GM19438 (cell line): ENCODE data around the gene ZNF652.
"Not testable (repeated sequence)": the region's sequence is repeated elsewhere in the genome, so short reads cannot be mapped to it uniquely, and the experiment has no call there.

Experiments used
- ATAC-seq: cut with Tn5 transposase; IDR thresholded peaks from one replicate; pipeline ENCODE4 v1.9.1; 2021; ENCODE audit warnings: low read depth; ENCODE audit not compliant: unreplicated experiment

ZNF652 gene

GRCh38 chr17:49387498-49388289 lies 25.6 kb upstream of the ZNF652 start:
- ATAC-seq: no peak

GRCh38 chr17:49386373-49386772 lies 24.3 kb upstream of the ZNF652 start:
- no peak for ATAC-seq

GRCh38 chr17:49384951-49385350 lies 22.9 kb upstream of the ZNF652 start:
- ATAC-seq: no peak

DNA sequence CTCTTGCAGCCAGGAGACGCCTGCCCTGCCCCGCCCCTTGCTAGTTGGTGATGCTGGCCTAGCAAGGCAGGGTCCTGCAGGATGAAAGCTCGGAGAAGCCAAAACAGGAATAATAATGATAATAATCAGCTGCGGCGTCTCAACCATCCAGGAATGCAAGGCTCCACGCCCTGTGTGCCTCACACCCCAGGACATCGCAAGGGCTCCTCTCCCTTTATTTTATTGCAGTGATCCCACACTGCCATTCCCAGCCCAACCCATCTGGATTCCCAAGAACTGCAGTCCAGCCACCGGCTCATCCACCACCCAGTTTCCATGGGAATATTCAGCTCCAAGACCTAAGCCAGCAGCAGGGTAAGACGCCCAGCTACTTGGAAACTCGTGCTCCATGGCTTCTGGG lies 21.0 kb upstream of the ZNF652 start:
- ATAC-seq: no peak

- no peak for ATAC-seq
These were observed 20.5 kb upstream of the ZNF652 start for GRCh38 chr17:49382556-49382955.

- ATAC-seq: no peak
These were observed 19.7 kb upstream of the ZNF652 start for GRCh38 chr17:49381793-49382192.

- ATAC-seq: no peak
These were observed 19.0 kb upstream of the ZNF652 start for GRCh38 chr17:49381033-49381432.

- ATAC-seq: no peak
These were observed 17.9 kb upstream of the ZNF652 start for GRCh38 chr17:49379926-49380325.

- ATAC-seq: no peak
These were observed 16.3 kb upstream of the ZNF652 start for GRCh38 chr17:49378311-49378710.

GRCh38 chr17:49375544-49375943 lies 13.5 kb upstream of the ZNF652 start:
- ATAC-seq: no peak

GRCh38 chr17:49373115-49373514 lies 11.1 kb upstream of the ZNF652 start:
- ATAC-seq: no peak

DNA sequence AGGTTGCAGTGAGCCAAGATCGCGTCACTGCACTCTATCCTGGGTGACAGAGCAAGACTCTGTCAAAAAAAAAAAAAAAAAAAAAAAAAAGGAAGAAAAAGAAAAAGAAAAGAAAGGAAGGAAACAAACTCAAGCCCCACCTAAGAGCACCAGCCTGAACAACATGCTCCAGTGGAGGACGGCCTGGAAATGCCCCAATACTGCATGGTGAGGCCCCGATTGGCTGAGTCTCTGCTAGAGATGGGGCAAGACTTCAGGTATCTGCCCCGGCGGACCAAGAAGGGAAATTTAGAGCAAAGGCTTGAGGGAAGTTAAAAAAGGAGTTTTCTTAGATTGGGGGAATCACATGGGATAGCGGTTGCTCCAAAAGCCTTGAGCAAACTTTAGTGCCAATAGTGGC lies 10.4 kb upstream of the ZNF652 start:
- ATAC-seq: no peak

DNA sequence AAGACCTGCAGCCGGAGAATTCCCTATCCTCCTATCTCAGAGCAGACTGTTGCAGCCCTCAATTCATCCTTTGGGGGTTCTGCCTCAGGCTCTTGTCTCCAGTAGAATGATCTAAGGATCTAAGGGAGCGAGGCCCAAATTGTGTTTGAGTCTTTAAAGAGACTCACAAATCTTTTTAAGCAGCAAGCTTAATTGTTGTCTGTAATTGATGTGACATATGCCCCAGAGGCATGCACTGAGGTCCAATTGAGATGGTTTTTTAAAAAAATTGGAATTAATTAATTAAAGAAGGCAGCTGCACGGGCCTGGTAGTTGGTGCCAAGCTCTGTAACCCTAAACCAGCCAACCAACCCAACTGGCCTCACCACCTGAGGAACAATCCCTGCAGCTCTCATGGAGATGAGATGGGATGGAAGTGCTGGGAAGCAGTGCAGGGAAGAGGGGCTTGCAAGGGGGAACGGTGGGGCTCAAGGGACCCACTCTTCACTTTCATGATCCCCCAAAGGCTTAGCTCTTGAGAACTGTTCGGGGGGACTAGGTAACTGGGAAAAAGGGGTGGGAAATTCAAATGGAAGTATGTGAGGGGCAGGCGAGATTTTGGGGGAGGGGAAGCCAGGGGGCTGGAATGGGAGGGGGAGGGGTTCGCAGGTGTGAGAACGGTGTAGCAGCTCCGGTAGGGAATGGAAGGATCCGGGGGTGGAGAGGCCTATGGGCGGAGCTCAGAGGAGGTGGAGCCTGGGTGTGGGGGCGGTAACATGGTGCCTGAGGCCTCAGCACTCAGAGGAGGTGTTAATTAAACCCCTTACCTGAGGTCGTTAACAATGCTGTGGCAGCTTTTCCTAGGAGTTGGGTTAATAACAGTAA lies 9.2 kb upstream of the ZNF652 start:
- no peak for ATAC-seq

DNA sequence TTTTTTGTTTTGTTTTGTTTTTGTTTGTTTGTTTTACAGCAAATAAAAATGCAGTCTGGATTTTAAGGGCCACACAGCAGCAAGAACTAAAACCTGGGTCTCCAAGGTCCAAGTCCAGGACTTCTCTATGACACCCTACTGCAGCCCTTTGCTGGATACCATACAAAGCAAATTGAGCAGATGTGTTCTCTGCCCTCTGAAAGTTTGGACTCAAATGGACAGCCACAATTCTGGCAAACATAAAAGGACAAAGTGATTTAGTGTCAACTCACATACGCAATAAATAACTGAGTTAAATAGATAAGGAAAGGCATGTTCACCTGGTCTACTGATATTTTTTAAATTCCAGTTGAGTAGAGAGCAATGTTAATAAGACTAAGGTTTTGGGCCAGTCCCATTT lies 7.7 kb upstream of the ZNF652 start:
- no peak for ATAC-seq

- ATAC-seq: no peak
These were observed 7.0 kb upstream of the ZNF652 start for GRCh38 chr17:49369089-49369488.

GRCh38 chr17:49365667-49366066 lies 3.6 kb upstream of the ZNF652 start:
- ATAC-seq: no peak

DNA sequence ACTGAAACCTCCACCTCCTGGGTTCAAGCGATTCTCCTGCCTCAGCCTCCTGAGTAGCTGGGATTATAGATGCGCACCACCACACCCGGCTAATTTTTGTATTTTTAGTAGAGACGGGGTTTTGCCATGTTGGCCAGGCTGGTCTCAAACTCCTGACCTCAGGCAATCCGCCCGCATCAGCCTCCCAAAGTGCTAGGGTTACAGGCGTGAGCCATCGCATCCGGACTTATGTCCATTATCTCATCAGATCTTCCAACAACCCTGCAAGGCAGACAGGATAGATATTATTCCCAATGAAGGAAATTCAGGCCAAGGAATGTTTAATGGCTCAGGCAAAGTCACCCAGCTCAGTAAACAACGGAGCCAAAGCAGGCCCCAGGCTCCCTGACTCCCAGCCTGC lies 3.1 kb upstream of the ZNF652 start:
- not testable (repeated sequence) for ATAC-seq

GRCh38 chr17:49364119-49364518 lies 2.1 kb upstream of the ZNF652 start:
- no peak for ATAC-seq

GRCh38 chr17:49363251-49363650 lies 1.2 kb upstream of the ZNF652 start:
- ATAC-seq: no peak

DNA sequence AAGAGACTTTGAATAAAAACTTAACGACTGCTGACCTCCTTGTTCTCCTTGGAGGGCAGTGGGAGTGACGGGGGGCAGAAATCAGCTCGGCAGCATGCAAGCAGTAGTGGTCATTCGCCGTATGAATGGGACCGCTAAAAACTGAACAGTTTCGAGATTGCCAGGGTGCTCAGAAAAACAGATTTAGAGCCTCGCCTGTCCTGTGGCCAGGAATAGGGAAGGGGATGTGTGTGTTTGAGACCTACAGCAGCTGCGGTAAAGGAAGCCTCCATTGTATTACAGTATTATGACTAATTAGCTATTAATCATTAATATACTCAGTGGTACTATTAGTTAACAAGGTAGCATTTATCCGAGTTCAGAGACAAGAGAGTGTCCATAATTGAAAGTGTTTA lies 670 bp upstream of the ZNF652 start:
- ATAC-seq: no peak

DNA sequence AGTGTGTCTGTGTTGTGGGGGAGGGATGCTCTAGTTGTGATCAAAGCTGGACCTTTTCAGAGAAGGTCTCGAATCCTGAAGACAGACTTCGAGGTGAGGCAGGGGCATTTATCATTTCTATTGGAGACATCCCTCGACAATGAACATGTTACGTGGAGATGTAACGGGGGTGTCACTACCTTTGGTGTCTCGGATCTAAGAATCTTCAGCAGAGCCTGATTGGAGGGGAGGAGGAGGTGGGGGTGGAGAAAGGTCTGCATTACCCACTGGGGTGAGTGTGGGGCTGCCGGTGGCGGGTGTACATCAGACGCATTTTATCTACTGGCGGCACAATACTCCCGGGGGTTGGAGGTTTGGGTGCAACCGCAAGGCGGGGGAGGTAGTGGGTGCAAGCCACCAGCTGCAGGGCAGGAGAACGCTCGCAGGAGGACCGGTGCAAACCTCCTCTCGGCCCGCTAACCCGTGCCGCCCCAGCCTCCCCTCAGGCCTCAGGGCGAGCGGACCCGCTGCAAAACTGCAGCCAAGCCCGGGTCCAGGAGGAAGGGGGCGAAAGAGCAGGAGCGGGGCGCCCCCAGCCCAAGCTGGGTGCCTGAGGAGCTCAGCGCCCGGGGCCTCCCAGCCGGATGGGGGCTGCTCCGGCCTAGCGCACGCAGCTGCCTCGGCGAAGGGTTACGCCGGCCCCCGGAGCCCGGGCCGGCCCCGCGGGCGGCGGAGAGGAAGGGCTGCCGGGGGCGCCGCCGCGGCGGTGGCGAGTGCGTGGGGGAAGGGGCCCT lies 735 bp downstream of the ZNF652 start:
- peak; percentile 21 for ATAC-seq
